Measurements from ENCODE around the gene RNF121. TPM values are rescaled to one million over a fixed set of nuclear protein-coding genes. Genes with fewer than 3 reads are reported as not detected.

The RNF121 gene
- total and polyA plus RNA-seq, 4 donors = 10.2 to 31.1 (median 14.2) TPM

GRCh38 chr11:71987521-71987920 is 58.7 kb downstream of the RNF121 start (continued):
- TF ChIP-seq MAX (IDR thresholded peaks at IDR 0.05) (no peak), EGR1 (IDR thresholded peaks at IDR 0.05; ENCODE audit: low read depth in 2 of 2) (no peak), YY1 (IDR thresholded peaks at IDR 0.05) (no peak), RXRA (IDR thresholded peaks at IDR 0.05) (no peak)

- H3K9me3 ChIP-seq (ENCODE audit: control insufficient read depth in 4 of 4, low read length in 3 of 4) = no peaks in the 10 kb centered on the region
These were observed 59.2 kb downstream of the RNF121 start for GRCh38 chr11:71988050-71988449.

GRCh38 chr11:71990701-71991100 is 61.9 kb downstream of the RNF121 start:
- Histone ChIP-seq H3K27ac (ENCODE audit: low read depth in 1 of 2, low read length in 2 of 2) (no peak overlapping the region), H3K9me3 (ENCODE audit: control insufficient read depth in 4 of 4, low read length in 3 of 4) (no peaks in the 10 kb centered on the region), H3K4me1 (ENCODE audit: control insufficient read depth in 4 of 4, insufficient read depth in 4 of 4, low read length in 3 of 4) (no peaks in the 10 kb centered on the region), H3K9ac (ENCODE audit: low read depth in 1 of 2, low read length in 2 of 2) (no peak overlapping the region), H3K36me3 (ENCODE audit: control insufficient read depth in 4 of 4, insufficient read depth in 3 of 4, low read depth in 1 of 4, low read length in 3 of 4) (peaks cover 2 to 6% (median 3%) of the 10 kb centered on the region in 4 donors), H3K4me3 (ENCODE audit: low read depth in 1 of 3, low read length in 3 of 3) (no peak overlapping the region), H3K27me3 (ENCODE audit: control insufficient read depth in 4 of 4, insufficient read depth in 4 of 4, low read length in 3 of 4) (no peaks in the 10 kb centered on the region)
- WGBS = 63% methylated on average over 3 of the region's 3 CpGs
- no peak for DNase-seq (ENCODE audit: low spot score)
- no peak for TF ChIP-seq ATF3 (IDR thresholded peaks at IDR 0.05)
- no peak for TF ChIP-seq YY1 (IDR thresholded peaks at IDR 0.05)
- no peak for TF ChIP-seq GABPA (IDR thresholded peaks at IDR 0.05 in 1 of 2, conservative IDR thresholded peaks at IDR 0.05 in 1 of 2)
- TF ChIP-seq CTCF (IDR thresholded peaks at IDR 0.05; ENCODE audit: low read depth, low read length, missing input control) = no peak
- TF ChIP-seq NR2F2 (IDR thresholded peaks at IDR 0.05) = no peak
- TF ChIP-seq HNF4A (conservative IDR thresholded peaks at IDR 0.05) = no peak
- no peak for TF ChIP-seq EGR1 (IDR thresholded peaks at IDR 0.05; ENCODE audit: low read depth in 2 of 2)

More at GRCh38 chr11:71988050-71988449, 59.2 kb downstream of the RNF121 start:
- 88% methylated on average over 3 of the region's 3 CpGs for WGBS
- no peak for DNase-seq (ENCODE audit: low spot score)
- no peak for TF ChIP-seq YY1 (IDR thresholded peaks at IDR 0.05)
- TF ChIP-seq TAF1 (conservative IDR thresholded peaks at IDR 0.05) = no peak
- no peak for TF ChIP-seq FOXA1 (IDR thresholded peaks at IDR 0.05)
- no peak for TF ChIP-seq HNF4A (conservative IDR thresholded peaks at IDR 0.05)
- no peak overlapping the region for H3K9ac ChIP-seq (ENCODE audit: low read depth in 1 of 2, low read length in 2 of 2)
- peaks cover 3 to 11% (median 5%) of the 10 kb centered on the region in 4 donors for H3K36me3 ChIP-seq (ENCODE audit: control insufficient read depth in 4 of 4, insufficient read depth in 3 of 4, low read depth in 1 of 4, low read length in 3 of 4)
- H3K27ac ChIP-seq (ENCODE audit: low read depth in 1 of 2, low read length in 2 of 2) = no peak overlapping the region
- no peak overlapping the region for H3K4me3 ChIP-seq (ENCODE audit: low read depth in 1 of 3, low read length in 3 of 3)
- no peaks in the 10 kb centered on the region for H3K4me1 ChIP-seq (ENCODE audit: control insufficient read depth in 4 of 4, insufficient read depth in 4 of 4, low read length in 3 of 4)
- H3K27me3 ChIP-seq (ENCODE audit: control insufficient read depth in 4 of 4, insufficient read depth in 4 of 4, low read length in 3 of 4) = no peaks in the 10 kb centered on the region

GRCh38 chr11:71991494-71991893 is 62.6 kb downstream of the RNF121 start:
- no peak for DNase-seq (ENCODE audit: low spot score)
- no peaks in the 10 kb centered on the region for H3K27me3 ChIP-seq (ENCODE audit: control insufficient read depth in 4 of 4, insufficient read depth in 4 of 4, low read length in 3 of 4)
- H3K36me3 ChIP-seq (ENCODE audit: control insufficient read depth in 4 of 4, insufficient read depth in 3 of 4, low read depth in 1 of 4, low read length in 3 of 4) = peaks cover 2 to 3% (median 3%) of the 10 kb centered on the region in 4 donors
- TF ChIP-seq YY1 (IDR thresholded peaks at IDR 0.05) (peak; percentile 44), GABPA (IDR thresholded peaks at IDR 0.05 in 1 of 2, conservative IDR thresholded peaks at IDR 0.05 in 1 of 2) (no peak), RAD21 (IDR thresholded peaks at IDR 0.05) (no peak), MAX (IDR thresholded peaks at IDR 0.05) (no peak), HNF4G (IDR thresholded peaks at IDR 0.05) (no peak)
- WGBS = 84% methylated on average over 3 of the region's 3 CpGs
- no peak overlapping the region for H3K4me3 ChIP-seq (ENCODE audit: low read depth in 1 of 3, low read length in 3 of 3)
- H3K27ac ChIP-seq (ENCODE audit: low read depth in 1 of 2, low read length in 2 of 2) = no peak overlapping the region
- H3K4me1 ChIP-seq (ENCODE audit: control insufficient read depth in 4 of 4, insufficient read depth in 4 of 4, low read length in 3 of 4) = no peaks in the 10 kb centered on the region
- no peaks in the 10 kb centered on the region for H3K9me3 ChIP-seq (ENCODE audit: control insufficient read depth in 4 of 4, low read length in 3 of 4)
- no peak overlapping the region for H3K9ac ChIP-seq (ENCODE audit: low read depth in 1 of 2, low read length in 2 of 2)
